ENCODE results near the gene LGMN.
A peak's percentile ranks its signal among the peaks of the same experiment; 100 is the strongest.

The LGMN gene

DNA sequence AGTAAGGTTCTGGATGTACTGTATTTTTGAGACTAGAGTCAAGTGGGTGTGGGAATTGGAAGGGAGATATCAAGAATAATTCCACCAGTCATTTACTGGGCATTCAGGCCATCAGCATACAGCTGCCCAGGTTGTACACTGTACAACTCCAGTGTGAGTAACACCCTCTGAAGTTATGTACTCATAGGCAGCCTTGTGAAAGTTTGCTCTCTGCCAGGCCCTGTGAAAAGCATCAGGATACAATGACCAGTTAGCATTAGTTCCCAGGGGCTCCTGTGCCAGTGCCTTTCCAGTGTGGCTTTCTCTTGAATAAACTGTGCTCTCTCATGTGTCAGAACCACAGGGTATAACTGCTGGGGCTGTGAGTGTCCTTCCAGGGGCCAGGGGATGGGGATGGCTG lies 89.7 kb downstream of the LGMN start:
- in situ Hi-C loops (cut with MboI; ENCODE audit: low pct_unique_long_range_greater_than_20kb, low sequenced_read_pairs), result no loop called here
- DNase-seq, result no peak

DNA sequence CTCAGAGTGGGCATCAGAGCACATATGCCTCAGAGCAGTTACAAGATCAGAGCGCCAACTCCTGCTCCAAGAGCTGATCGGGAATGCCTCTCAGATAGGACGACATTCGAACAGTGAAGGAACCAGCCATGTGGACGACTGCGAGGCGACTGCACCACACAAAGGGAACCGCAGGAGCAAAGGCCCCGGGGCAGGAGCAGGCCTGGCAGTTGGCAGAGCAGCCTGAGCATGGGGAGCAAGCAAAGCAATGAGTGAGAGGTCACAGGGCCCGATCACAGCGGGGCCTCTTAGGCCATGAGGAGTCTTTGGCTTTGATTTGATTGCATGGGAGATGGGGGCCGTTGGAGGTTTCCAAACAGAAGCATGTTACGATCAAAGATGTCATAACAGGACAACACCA lies 90.3 kb downstream of the LGMN start:
- no peak for DNase-seq
- in situ Hi-C loops (cut with MboI; ENCODE audit: low pct_unique_long_range_greater_than_20kb, low sequenced_read_pairs), result no loop called here

DNA sequence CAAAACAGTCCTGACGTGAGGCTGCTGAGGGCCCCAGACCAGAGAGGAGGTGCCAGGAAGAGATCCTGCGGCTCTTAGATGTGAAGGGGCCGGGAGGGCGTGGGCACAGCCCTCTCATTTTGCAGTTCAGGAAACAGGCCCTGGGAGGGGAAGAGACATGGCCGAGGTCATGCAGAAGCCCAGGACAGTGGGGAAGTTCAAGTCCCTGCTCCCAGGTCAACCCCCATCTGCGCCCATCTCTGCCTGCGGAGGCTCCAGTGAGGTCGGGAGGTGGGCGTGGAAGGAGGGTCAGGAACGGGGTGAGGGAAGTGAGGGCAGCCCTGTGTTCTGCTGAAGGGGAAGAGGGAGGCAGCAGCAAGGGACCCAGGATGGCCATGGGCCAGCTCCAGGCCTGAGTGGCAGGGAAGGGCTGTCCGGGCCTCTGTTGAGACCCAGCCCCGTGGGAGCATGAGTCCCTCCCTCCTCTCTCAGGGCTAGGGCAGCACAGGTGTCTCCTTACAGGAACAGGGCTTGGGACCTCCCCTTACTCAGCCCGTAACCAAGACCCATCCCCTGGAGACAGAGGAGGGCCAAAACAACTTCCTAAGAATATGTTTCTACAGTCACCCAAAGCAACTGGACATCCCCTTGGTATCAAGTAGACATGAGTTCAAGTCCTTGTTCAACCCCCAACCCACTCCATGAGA lies 90.8 kb downstream of the LGMN start:
- in situ Hi-C loops (cut with MboI; ENCODE audit: low pct_unique_long_range_greater_than_20kb, low sequenced_read_pairs), result no loop called here
- peak; percentile 83 for DNase-seq

DNA sequence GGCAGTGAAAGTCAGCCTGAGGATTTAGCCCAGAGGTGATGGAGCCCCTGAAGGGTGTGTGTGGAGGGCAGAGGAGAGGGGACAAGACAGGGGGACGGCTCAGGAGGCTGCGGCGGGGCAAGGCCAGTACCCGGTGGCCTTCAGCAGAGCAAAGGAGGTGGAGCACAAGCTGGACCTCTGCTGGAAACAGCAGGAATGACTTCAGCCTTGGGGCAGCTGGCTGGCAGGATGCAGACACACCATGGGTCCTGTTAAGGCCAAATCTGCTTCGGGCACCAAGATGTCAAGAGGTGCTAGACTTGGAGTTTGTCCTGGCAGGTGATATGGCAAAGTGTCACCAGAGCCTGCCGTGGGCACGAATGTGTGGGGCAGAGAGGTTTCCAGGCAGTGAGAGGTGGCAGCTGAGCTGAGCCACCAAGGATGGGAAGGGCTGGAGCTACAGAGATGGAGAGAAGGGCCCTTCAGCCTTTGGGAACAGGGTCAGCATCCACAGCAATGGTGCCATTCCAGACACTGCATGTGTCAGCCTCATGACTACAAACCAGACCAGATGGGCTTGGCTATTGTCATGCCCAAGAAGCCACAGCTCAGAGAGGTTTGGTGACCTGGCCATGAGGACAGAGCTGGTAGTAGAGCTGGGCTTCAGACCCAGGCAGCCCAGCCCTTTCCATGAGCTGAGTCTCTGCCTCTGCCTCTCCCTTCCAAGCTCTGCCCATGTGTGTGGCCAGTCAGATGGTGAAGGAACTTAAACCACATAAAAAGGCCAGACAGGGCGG lies 91.9 kb downstream of the LGMN start:
- no peak for DNase-seq
- in situ Hi-C loops (cut with MboI; ENCODE audit: low pct_unique_long_range_greater_than_20kb, low sequenced_read_pairs), result no loop called here

DNA sequence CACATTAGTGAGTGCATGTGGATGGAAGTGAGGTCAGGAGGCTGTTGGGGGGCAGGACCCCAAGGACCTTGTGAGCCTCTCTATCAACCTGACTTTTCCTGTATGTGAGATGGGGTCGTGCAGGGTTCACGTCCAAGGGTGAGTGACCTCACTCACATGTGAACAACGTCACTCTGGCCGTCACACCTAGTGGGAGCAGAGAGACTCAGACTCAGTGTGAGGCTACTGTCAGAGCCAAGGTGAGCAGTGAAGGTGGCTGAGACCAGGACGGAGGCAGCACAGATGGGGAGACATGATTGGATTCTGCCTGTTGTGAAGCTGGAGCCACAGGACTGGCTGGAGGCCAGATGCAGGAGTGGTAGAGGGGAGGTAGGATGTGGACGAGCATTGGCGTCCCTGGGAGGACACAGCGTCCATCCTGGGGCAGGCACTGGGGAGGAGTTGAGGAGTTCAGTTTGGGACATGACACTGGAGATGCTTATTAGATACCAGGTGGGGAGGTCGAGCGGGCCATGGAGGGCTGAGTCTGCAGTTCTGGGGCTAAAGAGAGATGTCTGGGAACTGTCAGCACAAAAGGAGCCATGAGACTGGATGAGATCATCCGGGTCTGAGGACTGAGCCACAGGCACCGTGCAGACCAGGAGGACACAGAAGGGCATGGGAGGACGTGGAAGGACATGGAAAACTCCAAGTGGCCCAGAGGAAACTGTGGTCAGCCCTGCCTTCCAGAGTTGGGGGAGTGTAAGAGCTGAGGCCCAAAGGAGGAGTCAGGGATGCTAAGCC lies 92.8 kb downstream of the LGMN start:
- no peak for DNase-seq
- in situ Hi-C loops (cut with MboI; ENCODE audit: low pct_unique_long_range_greater_than_20kb, low sequenced_read_pairs), result no loop called here

DNA sequence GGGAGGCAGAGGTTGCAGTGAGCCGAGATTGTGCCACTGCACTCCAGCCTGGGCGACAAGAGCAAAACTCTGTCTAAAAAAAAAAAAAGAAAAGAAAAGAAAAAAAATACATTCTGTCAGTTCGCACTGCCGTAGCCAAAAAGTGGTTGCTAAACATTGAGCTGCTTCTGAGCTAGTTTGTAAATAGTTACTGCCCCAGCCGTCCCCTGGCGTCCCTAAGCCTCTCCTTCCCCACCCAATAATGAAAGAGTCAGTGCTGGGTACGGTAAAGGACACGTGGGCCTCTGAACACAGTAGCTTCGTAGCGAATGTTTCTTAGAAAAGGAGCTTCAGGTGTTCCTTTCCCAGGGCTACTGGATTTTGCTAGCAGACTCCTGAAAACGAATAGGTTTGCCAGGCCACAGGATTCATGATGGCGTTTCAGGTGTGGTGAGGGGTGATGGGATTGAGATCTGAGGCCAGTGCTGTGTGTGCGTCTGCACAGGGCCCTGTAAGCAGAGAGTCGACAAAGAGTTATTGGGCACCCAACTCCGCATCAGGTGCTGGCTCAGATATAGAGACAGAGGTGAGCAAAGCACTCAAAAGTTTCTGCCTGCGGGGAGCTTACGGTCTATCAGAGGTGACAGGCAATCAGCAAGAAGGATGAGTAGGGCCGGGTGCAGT lies 94.1 kb downstream of the LGMN start:
- in situ Hi-C loops (cut with MboI; ENCODE audit: low pct_unique_long_range_greater_than_20kb, low sequenced_read_pairs), result no loop called here
- DNase-seq, result no peak
